Right ventricle myocardium superior (tissue), 1 donor: ENCODE measurements around the gene TBC1D9. TPM values are rescaled to one million over a fixed set of nuclear protein-coding genes. Genes with fewer than 3 reads are reported as not detected.
A peak's percentile ranks its signal among the peaks of the same experiment; 100 is the strongest.

Experiments used
- ATAC-seq: fragments of 200-7000 bp; cut with Tn5 transposase; one replicate; pipeline ENCODE4 v1.9.1; 2020; ENCODE audit warnings: mild to moderate bottlenecking; ENCODE audit not compliant: poor library complexity
- DNase-seq: peaks from one replicate; pipeline ENCODE4 v3.0.0-alpha.2; 2020
- intact Hi-C: fragments of 100-400 bp; cut with DNase I; formaldehyde crosslinking; loops from one replicate; pipeline ENCODE4 v1.11.2; 2022
- total RNA-seq: library from RNA; stranded (reverse); fragmentation: NEBNext Ultra II Directional; extraction: Animal tissue kit (Norgen Biotek cat#: 25700); gene quantifications from one replicate; pipeline ENCODE4 v1.2.1, GENCODE V29; 2021
- donor health status: DM: no; HTN: yes; CAD: no; lungs with severe emphysema.

TBC1D9 gene
- total RNA-seq, 1 donor from 2014 or later: 10.0 TPM

DNA sequence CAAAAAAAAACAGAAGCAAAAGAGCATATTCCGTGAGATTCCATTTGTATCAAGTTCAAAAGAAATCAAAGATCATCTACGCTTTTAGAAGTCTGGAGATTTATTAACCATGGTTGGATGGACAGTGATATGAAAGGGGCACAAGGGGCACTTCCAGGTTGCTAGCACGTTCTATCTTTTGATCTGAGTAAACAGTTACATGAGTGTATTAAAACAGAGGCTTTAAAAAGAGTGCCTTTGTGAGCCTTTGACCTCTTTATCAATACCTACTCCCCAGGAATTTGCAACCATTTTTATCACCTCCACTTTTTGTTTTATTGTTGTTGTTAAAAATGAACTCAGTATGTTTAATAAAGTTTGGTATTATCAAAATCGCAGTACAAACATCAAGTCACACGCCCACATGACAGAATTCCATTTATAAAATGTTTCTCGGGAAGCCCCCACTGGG is 115.1 kb downstream of the TBC1D9 start:
- DNase-seq (no peak), ATAC-seq (no peak)
- intact Hi-C loops: no loop called here

- no peak for DNase-seq
- intact Hi-C loops: no loop called here
- no peak for ATAC-seq
Observed at GRCh38 chr4:140640150-140640748, 115.9 kb downstream of the TBC1D9 start.

GRCh38 chr4:140639066-140639465 is 117.1 kb downstream of the TBC1D9 start:
- intact Hi-C loops: loop anchor here (10.0 kb wide), 1 partner anchor 216 kb away; no protein-coding TSS in a partner anchor
- DNase-seq (no peak), ATAC-seq (no peak)

DNA sequence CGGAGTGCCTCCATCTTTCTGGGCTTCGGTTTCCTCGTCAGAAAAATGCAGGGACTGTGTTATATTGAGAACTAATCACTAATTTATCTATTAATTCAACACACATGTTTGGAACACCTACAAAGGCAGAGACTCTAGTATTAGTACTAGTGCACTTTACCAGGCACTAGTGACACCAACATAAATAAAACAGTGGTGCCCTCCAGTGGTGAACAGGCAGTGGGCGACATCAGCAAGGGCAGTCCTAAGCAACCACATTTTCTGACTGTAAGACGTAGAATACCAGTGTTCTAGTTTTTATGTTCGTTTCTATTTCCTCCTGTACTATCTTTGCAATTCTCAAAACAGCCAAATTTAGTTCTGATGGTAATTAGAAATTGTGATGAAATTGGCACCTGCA is 118.3 kb downstream of the TBC1D9 start:
- intact Hi-C loops: loop anchor here (10.0 kb wide), 1 partner anchor 217 kb away; no protein-coding TSS in a partner anchor
- DNase-seq (no peak), ATAC-seq (peak; percentile 38)

DNA sequence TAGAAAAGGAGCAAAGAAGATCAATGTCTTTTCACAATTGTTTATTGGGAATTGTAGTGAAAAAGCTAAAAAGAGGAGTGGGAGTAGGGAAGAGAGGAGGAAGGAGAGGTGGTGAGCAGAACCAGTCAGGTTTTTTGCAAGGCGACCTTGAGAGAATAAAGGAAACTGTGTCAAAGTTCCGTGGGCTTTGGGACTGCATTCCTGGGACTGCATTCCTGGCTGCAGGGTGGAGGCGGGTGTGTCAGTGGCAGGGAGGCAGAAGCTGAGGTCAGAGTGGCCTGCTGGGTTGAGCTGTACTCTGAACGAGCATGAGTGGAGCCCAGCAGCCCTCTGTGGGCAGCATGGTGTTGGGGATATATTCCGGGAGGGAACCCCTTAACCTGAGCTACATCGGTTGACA is 120.6 kb downstream of the TBC1D9 start:
- ATAC-seq (peak; percentile 88), DNase-seq (peak; percentile 51)
- intact Hi-C loops: loop anchor here (10.0 kb wide), 1 partner anchor 219 kb away; no protein-coding TSS in a partner anchor

GRCh38 chr4:140633951-140634350 is 122.2 kb downstream of the TBC1D9 start:
- ATAC-seq: no peak
- no peak for DNase-seq
- intact Hi-C loops: loop anchor here (10.0 kb wide), 1 partner anchor 221 kb away; no protein-coding TSS in a partner anchor

- DNase-seq: no peak
- peak; percentile 34 for ATAC-seq
- intact Hi-C loops: loop anchor here (10.0 kb wide), 1 partner anchor 222 kb away; no protein-coding TSS in a partner anchor
Observed at GRCh38 chr4:140633124-140633523, 123.1 kb downstream of the TBC1D9 start.

GRCh38 chr4:140630246-140630645 is 125.9 kb downstream of the TBC1D9 start:
- no peak for ATAC-seq
- DNase-seq: no peak
- intact Hi-C loops: loop anchor here (10.0 kb wide), 1 partner anchor 225 kb away; no protein-coding TSS in a partner anchor

- ATAC-seq (no peak), DNase-seq (no peak)
- intact Hi-C loops: no loop called here
Observed at GRCh38 chr4:140628016-140628415, 128.2 kb downstream of the TBC1D9 start.

- no peak for ATAC-seq
- intact Hi-C loops: no loop called here
- DNase-seq: no peak
Observed at GRCh38 chr4:140626661-140627376, 129.4 kb downstream of the TBC1D9 start.

GRCh38 chr4:140622333-140622958 is 133.7 kb downstream of the TBC1D9 start:
- DNase-seq (no peak), ATAC-seq (no peak)
- intact Hi-C loops: no loop called here

GRCh38 chr4:140621161-140621560 is 135.0 kb downstream of the TBC1D9 start:
- ATAC-seq: no peak
- intact Hi-C loops: no loop called here

GRCh38 chr4:140617499-140618248 is 138.5 kb downstream of the TBC1D9 start:
- intact Hi-C loops: no loop called here
- DNase-seq (no peak), ATAC-seq (no peak)

More at GRCh38 chr4:140621161-140621560, 135.0 kb downstream of the TBC1D9 start:
- no peak for DNase-seq

DNA sequence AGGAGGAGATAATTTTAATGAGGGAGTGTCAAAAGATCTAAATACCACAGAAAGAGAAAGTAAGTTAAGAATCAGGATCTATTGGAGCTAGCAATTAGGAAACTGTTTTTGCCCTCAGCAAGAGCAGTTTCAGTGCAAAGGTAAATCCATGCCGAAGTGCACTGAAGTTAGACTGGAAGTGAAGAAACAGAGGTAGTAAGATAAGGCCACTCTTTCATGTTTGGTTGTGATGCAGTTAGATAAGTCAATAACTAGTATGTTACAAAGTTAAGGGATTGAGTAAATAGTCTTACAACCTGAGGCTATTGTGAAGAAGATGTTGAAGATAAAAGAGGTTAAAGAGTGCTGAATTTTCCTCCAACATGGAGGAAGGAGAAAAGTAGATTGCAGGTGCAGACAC is 140.7 kb downstream of the TBC1D9 start:
- ATAC-seq (no peak), DNase-seq (no peak)
- intact Hi-C loops: no loop called here

- DNase-seq (no peak), ATAC-seq (no peak)
- intact Hi-C loops: no loop called here
Observed at GRCh38 chr4:140612357-140612756, 143.8 kb downstream of the TBC1D9 start.

DNA sequence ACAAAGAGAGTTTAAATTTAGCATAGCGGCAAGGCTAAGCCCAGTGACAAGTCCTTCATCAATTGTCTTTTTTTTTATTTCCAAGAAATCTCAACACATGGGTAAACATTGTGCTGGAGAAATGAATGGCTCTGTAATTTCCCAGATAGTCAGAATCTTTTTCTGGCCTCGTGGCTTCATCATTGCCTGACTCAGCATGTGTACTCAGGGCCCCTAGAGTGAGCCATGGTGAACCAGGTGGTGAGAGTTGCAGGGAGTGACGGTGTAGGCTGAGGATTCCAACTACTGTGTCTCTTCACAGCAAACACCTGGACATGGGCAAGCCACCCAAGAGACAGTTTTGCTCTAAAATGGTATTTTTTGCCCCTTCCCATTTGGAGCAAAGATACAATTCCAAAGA is 144.3 kb downstream of the TBC1D9 start:
- ATAC-seq: no peak
- intact Hi-C loops: no loop called here

GRCh38 chr4:140609548-140610425 is 146.4 kb downstream of the TBC1D9 start:
- intact Hi-C loops: loop anchor here (5.0 kb wide), 1 partner anchor 247 kb away; no protein-coding TSS in a partner anchor
- ATAC-seq (peak; percentile 81), DNase-seq (no peak)

More for the DNA sequence above, 144.3 kb downstream of the TBC1D9 start:
- no peak for DNase-seq

DNA sequence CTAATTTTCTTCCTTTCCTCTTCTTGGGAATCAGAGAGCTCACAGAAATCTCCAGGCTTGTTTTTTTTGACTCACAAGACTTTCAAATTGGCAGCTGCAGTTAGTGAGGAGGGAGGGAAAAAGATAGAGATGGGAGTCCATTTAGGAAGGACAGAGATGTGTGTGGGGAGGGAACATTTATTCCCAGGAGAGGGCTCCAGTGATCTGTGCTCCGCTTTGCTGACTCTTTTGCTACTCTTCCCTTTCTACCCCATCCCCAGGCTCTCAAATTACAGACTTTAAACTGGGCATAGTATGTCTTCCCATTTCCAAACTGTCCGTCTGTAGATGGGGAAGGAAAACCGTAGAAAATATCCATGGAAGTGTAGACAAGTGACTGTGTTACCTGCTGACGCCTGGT is 148.3 kb downstream of the TBC1D9 start:
- DNase-seq (no peak), ATAC-seq (no peak)
- intact Hi-C loops: loop anchor here (5.0 kb wide), 1 partner anchor 246 kb away; no protein-coding TSS in a partner anchor
